Liver (tissue), 9 donors: ENCODE results near the gene GIGYF1. TPM values are rescaled to one million over a fixed set of nuclear protein-coding genes. Genes with fewer than 3 reads are reported as not detected.

Experiments
- DNase-seq: peaks from one replicate; pipeline ENCODE4 v3.0.0-alpha.2; 2017; ENCODE audit warnings: low spot score
- H3K27ac ChIP-seq, 2 donors: one replicate each; pipeline ENCODE4 v1.7.0; 2013; ENCODE audit warnings: inconsistent platforms in 2 of 2, low read length in 2 of 2, control low read depth in 1 of 2, low read depth in 1 of 2, mild to moderate bottlenecking in 1 of 2
- H3K27me3 ChIP-seq, 4 donors: one replicate each; pipeline versions ENCODE4 v1.6.1 to v1.7.0; 2013; ENCODE audit warnings: low read length in 3 of 4, inconsistent platforms in 1 of 4, mild to moderate bottlenecking in 1 of 4, moderate library complexity in 1 of 4; ENCODE audit not compliant: control insufficient read depth in 4 of 4, insufficient read depth in 4 of 4
- H3K36me3 ChIP-seq, 4 donors: one replicate each; pipeline versions ENCODE4 v1.6.1 to v1.7.0; 2013; ENCODE audit warnings: low read length in 3 of 4, mild to moderate bottlenecking in 3 of 4, low read depth in 1 of 4, moderate library complexity in 1 of 4; ENCODE audit not compliant: control insufficient read depth in 4 of 4, insufficient read depth in 3 of 4
- H3K4me1 ChIP-seq, 4 donors: one replicate each; pipeline versions ENCODE4 v1.6.1 to v1.7.0; 2013; ENCODE audit warnings: low read length in 3 of 4, mild to moderate bottlenecking in 3 of 4, moderate library complexity in 1 of 4; ENCODE audit not compliant: control insufficient read depth in 4 of 4, insufficient read depth in 4 of 4
- H3K4me3 ChIP-seq, 3 donors: one replicate each; pipeline versions ENCODE4 v1.6.1 to v1.7.0; 2013; ENCODE audit warnings: low read length in 3 of 3, control low read depth in 1 of 3, low read depth in 1 of 3, mild to moderate bottlenecking in 1 of 3
- H3K9ac ChIP-seq, 2 donors: one replicate each; pipeline ENCODE4 v1.7.0; 2013; ENCODE audit warnings: low read length in 2 of 2, mild to moderate bottlenecking in 2 of 2, moderate library complexity in 2 of 2, control low read depth in 1 of 2, low read depth in 1 of 2
- H3K9me3 ChIP-seq, 4 donors: one replicate each; pipeline versions ENCODE4 v1.6.1 to v1.7.0; 2013; ENCODE audit warnings: low read length in 3 of 4; ENCODE audit not compliant: control insufficient read depth in 4 of 4
- ATF3 ChIP-seq: IDR thresholded peaks from 2 replicates; pipeline ENCODE4 v1.6.1; 2016; ENCODE audit warnings: antibody characterized with exemption
- CTCF ChIP-seq: fragments of 150-350 bp; IDR thresholded peaks from 2 replicates; pipeline ENCODE4 v1.5.1; 2017; ENCODE audit warnings: improper control_type of control experiment, low read depth, low read length; ENCODE audit not compliant: missing input control
- EGR1 ChIP-seq, 2 donors: IDR thresholded peaks; 2 replicates each; pipeline ENCODE4 v1.6.1; 2016 to 2018; ENCODE audit warnings: antibody characterized with exemption in 2 of 2, low read depth in 2 of 2
- FOXA1 ChIP-seq: IDR thresholded peaks from 2 replicates; pipeline ENCODE4 v1.6.1; 2016; ENCODE audit warnings: antibody characterized with exemption
- FOXA2 ChIP-seq: IDR thresholded peaks from 2 replicates; pipeline ENCODE4 v1.6.1; 2016; ENCODE audit warnings: antibody characterized with exemption
- GABPA ChIP-seq, 2 donors: IDR thresholded peaks in 1 of 2; conservative IDR thresholded peaks in 1 of 2; 2 replicates each; pipeline ENCODE4 v1.6.1; 2016; ENCODE audit warnings: antibody characterized with exemption in 2 of 2, mild to moderate bottlenecking in 1 of 2, moderate library complexity in 1 of 2
- HNF4A ChIP-seq, 2 donors: conservative IDR thresholded peaks; 2 replicates each; pipeline ENCODE4 v1.6.1; 2016; ENCODE audit warnings: antibody characterized with exemption in 2 of 2, mild to moderate bottlenecking in 2 of 2
- HNF4G ChIP-seq: IDR thresholded peaks from 2 replicates; pipeline ENCODE4 v1.6.1; 2016; ENCODE audit warnings: antibody characterized with exemption
- JUND ChIP-seq, 2 donors: IDR thresholded peaks; 2 replicates each; pipeline ENCODE4 v1.6.1; 2016; ENCODE audit warnings: antibody characterized with exemption in 2 of 2
- MAX ChIP-seq: IDR thresholded peaks from 2 replicates; pipeline ENCODE4 v1.6.1; 2016; ENCODE audit warnings: antibody characterized with exemption
- NR2F2 ChIP-seq: IDR thresholded peaks from 2 replicates; pipeline ENCODE4 v1.6.1; 2016; ENCODE audit warnings: antibody characterized with exemption
- RAD21 ChIP-seq, 2 donors: IDR thresholded peaks; 2 replicates each; pipeline ENCODE4 v1.6.1; 2016; ENCODE audit warnings: antibody characterized with exemption in 2 of 2, mild to moderate bottlenecking in 2 of 2
- REST ChIP-seq: IDR thresholded peaks from 2 replicates; pipeline ENCODE4 v1.6.1; 2016; ENCODE audit warnings: antibody characterized with exemption, mild to moderate bottlenecking
- RXRA ChIP-seq, 2 donors: IDR thresholded peaks; 2 replicates each; pipeline ENCODE4 v1.6.1; 2017 to 2018; ENCODE audit warnings: antibody characterized with exemption in 2 of 2, mild to moderate bottlenecking in 1 of 2
- SP1 ChIP-seq: IDR thresholded peaks from 2 replicates; pipeline ENCODE4 v1.6.1; 2018; ENCODE audit warnings: antibody characterized with exemption, mild to moderate bottlenecking
- TAF1 ChIP-seq: conservative IDR thresholded peaks from 2 replicates; pipeline ENCODE4 v1.6.1; 2016; ENCODE audit warnings: antibody characterized with exemption, mild to moderate bottlenecking
- YY1 ChIP-seq: IDR thresholded peaks from 2 replicates; pipeline ENCODE4 v1.6.1; 2016; ENCODE audit warnings: antibody characterized with exemption, mild to moderate bottlenecking
- ZBTB33 ChIP-seq: IDR thresholded peaks from 2 replicates; pipeline ENCODE4 v1.6.1; 2016; ENCODE audit warnings: antibody characterized with exemption
- WGBS: extraction: QIAGEN DNeasy Blood & Tissue Kit; methylation state at CpG from one replicate; pipeline ENCODE4 v1.1.7; 2013; 5-methylcytosine and 5-hydroxymethylcytosine counted together
- polyA plus RNA-seq, 2 donors: library from polyadenylated mRNA; stranded (reverse) in 1 of 2; unstranded in 1 of 2; fragments of 200-250 nt in 1 of 2; fragments of >200 nt in 1 of 2; fragmentation: Nextera tagmentation in 1 of 2; extraction: Ambion mirVana in 1 of 2; gene quantifications; one replicate each; pipeline versions ENCODE4 v1.2.1 to v1.2.3, GENCODE V29; 2013 to 2015
- total RNA-seq, 2 donors: library from RNA; depleted of rRNA; stranded (reverse); fragments of >200 nt; gene quantifications; one replicate each; pipeline ENCODE4 v1.2.3, GENCODE V29; 2014
- donor health status: healthy.
- donor health status: healthy.
- donor health status: healthy.
- donor health status: healthy.
- donor health status: healthy.

Gene GIGYF1
- total and polyA plus RNA-seq, 4 donors, result 6.8 to 12.7 (median 10.1) TPM

GRCh38 chr7:100720671-100721504 lies 26.8 kb upstream of the GIGYF1 start:
- 3% methylated on average over 56 of the region's 56 CpGs for WGBS
- no peak for DNase-seq
- Histone ChIP-seq H3K4me1 (peaks cover 9 to 62% (median 46%) of the 10 kb centered on the region in 4 donors), H3K9ac (peak overlapping the region; percentile 46 to 67), H3K36me3 (no peaks in the 10 kb centered on the region), H3K27ac (peak overlapping the region; percentile 82 to 93), H3K27me3 (no peaks in the 10 kb centered on the region), H3K4me3 (peak overlapping the region in 2 of 3 donors; percentile 32 to 69), H3K9me3 (no peaks in the 10 kb centered on the region)
- peak; percentile 45 for TF ChIP-seq ZBTB33
- no peak for TF ChIP-seq JUND (IDR thresholded peaks at IDR 0.05)
- no peak for TF ChIP-seq GABPA (IDR thresholded peaks at IDR 0.05 in 1 of 2, conservative IDR thresholded peaks at IDR 0.05 in 1 of 2)
- TF ChIP-seq RXRA (IDR thresholded peaks at IDR 0.05), result peak in 1 of 2 donors; percentile 79
- no peak for TF ChIP-seq CTCF
- TF ChIP-seq RAD21 (IDR thresholded peaks at IDR 0.05), result peak in 1 of 2 donors; percentile 6
- TF ChIP-seq EGR1 (IDR thresholded peaks at IDR 0.05; ENCODE audit: low read depth in 2 of 2), result no peak
- no peak for TF ChIP-seq FOXA1
- no peak for TF ChIP-seq ATF3
- peak; percentile 16 for TF ChIP-seq REST
- no peak for TF ChIP-seq TAF1
- no peak for TF ChIP-seq NR2F2
- peak; percentile 7 to 63 for TF ChIP-seq HNF4A (conservative IDR thresholded peaks at IDR 0.05)
- TF ChIP-seq FOXA2, result no peak
- peak; percentile 40 for TF ChIP-seq SP1
- no peak for TF ChIP-seq HNF4G
- TF ChIP-seq MAX, result peak; percentile 83
- TF ChIP-seq YY1, result peak; percentile 70
